ENCODE results near the gene TTC39A.

TTC39A gene

DNA sequence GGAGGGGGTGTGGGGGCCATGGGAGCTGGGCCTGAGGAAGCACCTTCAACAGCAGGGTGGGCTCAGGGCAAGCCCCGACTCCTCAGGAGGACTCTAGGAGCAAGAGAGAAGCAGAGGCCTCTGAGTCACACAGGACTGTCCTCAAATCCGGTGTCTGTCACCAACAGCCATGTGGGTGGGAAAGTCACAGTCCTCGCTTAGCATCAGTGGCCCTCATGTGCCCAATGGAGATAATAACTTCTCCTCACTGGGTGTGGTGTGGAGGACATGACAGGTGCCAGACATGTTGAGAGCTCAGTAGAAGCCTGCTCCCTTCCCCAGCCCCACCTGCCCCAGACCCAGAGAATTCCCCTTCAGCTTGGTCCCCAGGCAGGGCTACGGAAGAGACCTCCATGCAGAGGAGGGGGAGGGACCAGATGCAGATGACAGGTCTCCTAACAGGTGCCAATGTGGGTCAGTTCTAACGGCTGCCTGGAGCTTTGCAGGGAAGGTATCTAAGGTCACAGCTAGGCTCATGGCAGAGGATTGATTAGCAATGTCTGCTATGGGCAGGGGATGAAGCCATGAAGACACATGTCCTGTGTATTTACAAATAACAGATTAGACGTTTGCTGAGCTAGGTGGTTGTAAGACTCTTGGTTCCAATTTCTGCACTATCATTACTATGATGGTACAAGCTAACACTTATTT lies 30.2 kb downstream of the TTC39A start:
- H3K9me3 ChIP-seq: no peaks in the 10 kb centered on the region
- H3K27me3 ChIP-seq: no peaks in the 10 kb centered on the region
- H3K4me3 ChIP-seq (ENCODE audit: low read depth in 1 of 2, low read length in 1 of 2): no peak overlapping the region
- H3K4me1 ChIP-seq (ENCODE audit: control insufficient read depth in 1 of 2, insufficient read depth in 1 of 2, low read depth in 1 of 2, low read length in 1 of 2): peaks cover 13 to 17% of the 10 kb centered on the region in 2 experiments
- no peaks in the 10 kb centered on the region for H3K36me3 ChIP-seq
- no peak for TF ChIP-seq CTCF (IDR thresholded peaks at IDR 0.05)
- no peak overlapping the region for H3K27ac ChIP-seq

DNA sequence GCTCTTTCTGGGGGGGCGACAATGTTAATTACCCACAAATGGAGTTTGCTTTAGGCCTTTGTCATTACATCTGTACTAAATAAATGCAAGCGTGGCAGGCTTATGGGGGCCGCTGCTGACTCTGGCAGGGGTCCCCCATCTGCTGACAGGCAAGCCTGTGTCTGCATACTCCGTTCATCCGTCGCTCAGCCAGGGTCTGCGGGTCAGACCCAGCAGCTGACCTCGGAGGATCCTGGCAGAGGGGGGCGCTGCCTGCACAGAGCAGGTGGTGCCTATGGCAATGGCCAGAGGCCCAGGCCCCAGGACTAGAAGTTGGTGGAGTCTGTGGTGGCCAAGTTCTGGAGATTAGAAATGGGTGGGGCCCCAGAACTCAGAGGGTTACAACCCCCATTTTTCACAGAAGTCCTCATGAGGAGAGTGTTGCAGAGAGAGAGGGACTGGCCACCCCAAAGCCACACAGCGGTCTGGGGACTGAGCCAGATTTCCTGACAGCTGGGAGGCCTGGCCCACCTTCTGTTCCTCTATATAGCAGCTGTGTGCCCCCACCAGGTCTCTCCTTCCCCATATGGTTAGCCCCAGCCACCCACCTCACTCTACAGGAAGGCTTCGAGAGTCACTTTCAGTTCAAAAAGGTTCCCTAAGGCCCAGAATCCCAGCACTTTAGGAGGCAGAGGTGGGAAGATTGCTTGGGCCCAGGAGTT lies 31.0 kb downstream of the TTC39A start:
- no peak for TF ChIP-seq CTCF (IDR thresholded peaks at IDR 0.05)
- H3K27ac ChIP-seq: no peak overlapping the region
- no peaks in the 10 kb centered on the region for H3K9me3 ChIP-seq
- H3K27me3 ChIP-seq: no peaks in the 10 kb centered on the region
- H3K36me3 ChIP-seq: no peaks in the 10 kb centered on the region
- H3K4me3 ChIP-seq (ENCODE audit: low read depth in 1 of 2, low read length in 1 of 2): no peak overlapping the region
- H3K4me1 ChIP-seq (ENCODE audit: control insufficient read depth in 1 of 2, insufficient read depth in 1 of 2, low read depth in 1 of 2, low read length in 1 of 2): peaks cover 13 to 17% of the 10 kb centered on the region in 2 experiments

DNA sequence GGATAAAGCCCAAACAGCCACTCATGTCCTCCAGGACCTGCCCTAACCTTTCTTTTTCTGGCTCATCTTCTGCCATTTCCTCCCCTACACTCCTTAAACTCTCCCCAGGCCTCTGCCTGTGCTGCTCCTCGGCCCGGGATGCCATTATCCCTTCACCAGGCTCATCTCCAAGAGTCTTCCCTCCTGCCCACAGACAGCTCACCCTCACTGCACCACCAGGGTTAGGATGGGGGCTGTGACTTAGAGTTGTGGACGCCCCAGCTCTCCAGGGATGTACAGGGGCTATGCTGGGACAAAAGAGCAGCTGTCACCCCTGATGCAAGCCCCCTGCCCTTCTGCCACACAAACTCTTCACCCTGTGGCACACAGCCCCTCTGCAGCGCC lies 32.0 kb downstream of the TTC39A start:
- no peaks in the 10 kb centered on the region for H3K9me3 ChIP-seq
- H3K4me1 ChIP-seq (ENCODE audit: control insufficient read depth in 1 of 2, insufficient read depth in 1 of 2, low read depth in 1 of 2, low read length in 1 of 2): peaks cover 11% of the 10 kb centered on the region in 2 experiments
- H3K27me3 ChIP-seq: no peaks in the 10 kb centered on the region
- H3K27ac ChIP-seq: no peak overlapping the region
- no peaks in the 10 kb centered on the region for H3K36me3 ChIP-seq
- TF ChIP-seq CTCF (IDR thresholded peaks at IDR 0.05): no peak
- no peak overlapping the region for H3K4me3 ChIP-seq (ENCODE audit: low read depth in 1 of 2, low read length in 1 of 2)

DNA sequence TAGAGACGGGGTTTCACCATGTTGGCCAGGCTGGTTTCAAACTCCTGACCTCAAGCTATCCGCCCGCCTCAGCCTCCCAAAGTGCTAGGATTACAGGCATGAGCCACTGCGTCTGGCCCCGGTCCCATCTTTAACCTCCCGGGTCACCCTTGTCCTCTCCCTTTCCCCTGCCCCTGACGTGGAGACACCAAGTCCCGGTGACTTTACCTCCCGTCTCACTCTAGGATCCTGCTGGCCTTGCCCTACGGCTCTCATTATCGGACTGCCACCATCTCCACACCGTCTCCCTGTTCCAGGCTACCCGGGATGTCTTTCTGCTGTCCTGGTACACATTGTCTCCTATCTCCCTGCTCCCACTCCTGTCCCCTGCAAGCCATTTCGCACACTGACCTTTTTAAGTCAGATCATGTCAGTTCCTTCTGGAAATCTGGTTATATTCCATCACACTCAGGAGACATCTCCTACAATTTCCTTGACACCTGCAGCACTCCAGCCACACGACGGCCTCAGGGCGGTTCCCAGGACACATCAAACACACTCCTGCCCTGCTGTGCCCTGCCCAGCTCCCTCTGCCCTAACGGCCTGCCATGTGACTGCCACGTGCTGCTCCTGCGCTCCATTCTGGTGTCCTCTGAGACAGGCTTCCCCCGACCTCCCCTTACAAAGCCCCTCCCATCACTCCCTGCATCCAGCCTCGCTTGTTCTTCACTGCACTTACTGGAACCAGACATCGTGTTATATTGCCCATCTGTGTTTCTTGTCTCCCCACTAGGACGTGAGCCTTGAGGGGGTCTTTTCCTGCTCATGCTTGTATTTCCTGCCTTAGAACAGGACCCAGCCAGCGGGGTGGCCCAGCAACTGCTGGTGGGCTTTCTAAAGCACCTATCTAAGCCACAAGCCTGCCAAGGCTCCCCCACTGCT lies 32.7 kb downstream of the TTC39A start:
- Histone ChIP-seq H3K27ac (no peak overlapping the region), H3K36me3 (no peaks in the 10 kb centered on the region), H3K9me3 (no peaks in the 10 kb centered on the region), H3K4me3 (ENCODE audit: low read depth in 1 of 2, low read length in 1 of 2) (no peak overlapping the region), H3K27me3 (no peaks in the 10 kb centered on the region), H3K4me1 (ENCODE audit: control insufficient read depth in 1 of 2, insufficient read depth in 1 of 2, low read depth in 1 of 2, low read length in 1 of 2) (peaks cover 11% of the 10 kb centered on the region in 2 experiments)
- TF ChIP-seq CTCF (IDR thresholded peaks at IDR 0.05): no peak
